Thoracic aorta (tissue), 2 donors: ENCODE measurements around the gene APP. TPM values are rescaled to one million over a fixed set of nuclear protein-coding genes. Genes with fewer than 3 reads are reported as not detected.
A peak's percentile ranks its signal among the peaks of the same experiment; 100 is the strongest.
"Not testable (repeated sequence)": the region's sequence is repeated elsewhere in the genome, so short reads cannot be mapped to it uniquely, and the experiment has no call there.

ENCODE experiments used
- ATAC-seq: fragments of 150-250 bp; one replicate; pipeline ENCODE4 v1.8.0; 2017; ENCODE audit warnings: low read depth; ENCODE audit not compliant: insufficient number of reproducible peaks, low FRiP score
- DNase-seq: peaks from one replicate; pipeline ENCODE4 v3.0.0-alpha.2; 2020; ENCODE audit warnings: low spot score
- H3K27ac ChIP-seq, 2 donors: fragments of 200-600 bp; sonication (generic); 1 replicate in 1 of 2; 2 replicates in 1 of 2; pipeline ENCODE4 v1.5.1; 2016; ENCODE audit warnings: mild to moderate bottlenecking in 2 of 2, moderate library complexity in 2 of 2
- H3K27me3 ChIP-seq: fragments of 200-600 bp; sonication (generic); replicated peaks from 2 replicates; pipeline ENCODE4 v1.6.0; 2016; ENCODE audit warnings: mild to moderate bottlenecking; ENCODE audit not compliant: insufficient read depth
- H3K36me3 ChIP-seq: fragments of 200-600 bp; sonication (generic); one replicate; pipeline ENCODE4 v1.5.1; 2016
- H3K4me1 ChIP-seq, 2 donors: fragments of 200-600 bp; sonication (generic); 1 replicate in 1 of 2; 2 replicates in 1 of 2; pipeline versions ENCODE4 v1.5.1 to v1.6.0; 2016; ENCODE audit warnings: low read depth in 2 of 2, mild to moderate bottlenecking in 1 of 2; ENCODE audit not compliant: control insufficient read depth in 1 of 2
- H3K4me3 ChIP-seq: fragments of 200-600 bp; sonication (generic); 2 replicates; pipeline ENCODE4 v1.5.1; 2016; ENCODE audit warnings: mild to moderate bottlenecking
- H3K9me3 ChIP-seq: fragments of 200-600 bp; sonication (generic); 2 replicates; pipeline ENCODE4 v1.5.1; 2016
- CTCF ChIP-seq: fragments of 200-600 bp; sonication (generic); IDR thresholded peaks from one replicate; pipeline ENCODE4 v1.5.1; 2019; ENCODE audit warnings: antibody characterized with exemption
- total RNA-seq, 2 donors: library from RNA; depleted of rRNA; stranded (reverse); fragments of >200 nt; gene quantifications; one replicate each; pipeline versions ENCODE4 v1.1.0 to v1.2.3, GENCODE V29; 2016

APP gene
- total RNA-seq, 2 donors from 2014 or later, result 342 to 468 TPM

GRCh38 chr21:25931765-25932164 lies 238.8 kb downstream of the APP start:
- H3K27me3 ChIP-seq, result no peaks in the 10 kb centered on the region
- no peaks in the 10 kb centered on the region for H3K36me3 ChIP-seq
- ATAC-seq, result no peak
- no peak for TF ChIP-seq CTCF
- no peak for DNase-seq
- H3K4me3 ChIP-seq, result no peak overlapping the region
- H3K4me1 ChIP-seq, result peaks cover 32 to 81% of the 10 kb centered on the region in 2 donors
- peak overlapping the region; percentile 28 to 94 for H3K27ac ChIP-seq
- no peaks in the 10 kb centered on the region for H3K9me3 ChIP-seq

GRCh38 chr21:25929856-25930520 lies 240.6 kb downstream of the APP start:
- peak; percentile 19 for TF ChIP-seq CTCF
- Histone ChIP-seq H3K4me3 (peak overlapping the region; percentile 8), H3K27ac (peak overlapping the region; percentile 80 to 94), H3K27me3 (no peaks in the 10 kb centered on the region), H3K9me3 (no peaks in the 10 kb centered on the region), H3K4me1 (peaks cover 37 to 81% of the 10 kb centered on the region in 2 donors), H3K36me3 (no peaks in the 10 kb centered on the region)
- DNase-seq (no peak), ATAC-seq (no peak)

- Histone ChIP-seq H3K36me3 (no peaks in the 10 kb centered on the region), H3K4me1 (peaks cover 35 to 74% of the 10 kb centered on the region in 2 donors), H3K27ac (peak overlapping the region; percentile 80 to 94), H3K27me3 (no peaks in the 10 kb centered on the region), H3K9me3 (no peaks in the 10 kb centered on the region), H3K4me3 (peak overlapping the region; percentile 30)
- no peak for TF ChIP-seq CTCF
- ATAC-seq (peak; percentile 76), DNase-seq (no peak)
Observed at GRCh38 chr21:25927195-25927880, 243.2 kb downstream of the APP start.

- H3K27ac ChIP-seq, result peak overlapping the region; percentile 80 to 94
- no peak for TF ChIP-seq CTCF
- peak; percentile 61 for ATAC-seq
- H3K4me1 ChIP-seq, result peaks cover 35 to 60% of the 10 kb centered on the region in 2 donors
- DNase-seq, result no peak
- H3K4me3 ChIP-seq, result no peak overlapping the region
- H3K9me3 ChIP-seq, result no peaks in the 10 kb centered on the region
- H3K27me3 ChIP-seq, result no peaks in the 10 kb centered on the region
- no peaks in the 10 kb centered on the region for H3K36me3 ChIP-seq
Observed at GRCh38 chr21:25925936-25926335, 244.6 kb downstream of the APP start.

GRCh38 chr21:25925064-25925800 lies 245.3 kb downstream of the APP start:
- no peak overlapping the region for H3K4me3 ChIP-seq
- H3K27me3 ChIP-seq, result no peaks in the 10 kb centered on the region
- peaks cover 35 to 54% of the 10 kb centered on the region in 2 donors for H3K4me1 ChIP-seq
- no peak for TF ChIP-seq CTCF
- no peaks in the 10 kb centered on the region for H3K36me3 ChIP-seq
- DNase-seq (no peak), ATAC-seq (no peak)
- peak overlapping the region; percentile 80 to 94 for H3K27ac ChIP-seq
- H3K9me3 ChIP-seq, result no peaks in the 10 kb centered on the region

GRCh38 chr21:25918152-25918551 lies 252.4 kb downstream of the APP start:
- not testable (repeated sequence) for H3K4me3 ChIP-seq, H3K9me3 ChIP-seq, H3K27me3 ChIP-seq, ATAC-seq, DNase-seq, H3K36me3 ChIP-seq, H3K27ac ChIP-seq, H3K4me1 ChIP-seq
